D341Med (cell line): ENCODE results near the gene ASNSD1.
A peak's percentile ranks its signal among the peaks of the same experiment; 100 is the strongest.
"Not testable (repeated sequence)": the region's sequence is repeated elsewhere in the genome, so short reads cannot be mapped to it uniquely, and the experiment has no call there.

Source experiments
- DNase-seq: peaks from one replicate; pipeline ENCODE4 v3.0.0; 2012; ENCODE audit warnings: low spot score

The ASNSD1 gene

DNA sequence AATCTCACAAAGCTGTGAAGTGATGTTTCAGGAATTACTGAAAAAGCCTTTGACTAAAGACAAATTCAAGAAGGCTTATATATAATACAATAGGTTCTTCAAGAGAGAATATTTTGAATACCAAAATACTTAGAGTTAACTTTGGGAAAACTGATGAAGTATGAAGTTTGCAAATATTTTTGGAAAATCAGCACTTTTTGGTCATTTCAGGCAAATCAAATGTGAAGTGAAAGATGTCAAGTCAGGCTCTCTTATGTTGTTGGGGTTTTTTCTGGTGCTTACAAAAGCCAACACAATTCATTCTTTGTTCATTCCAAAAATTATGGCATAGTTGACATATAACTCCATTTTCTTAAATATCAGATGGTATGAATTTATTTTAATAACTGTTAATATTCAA lies 14.7 kb upstream of the ASNSD1 start:
- no peak for DNase-seq

DNA sequence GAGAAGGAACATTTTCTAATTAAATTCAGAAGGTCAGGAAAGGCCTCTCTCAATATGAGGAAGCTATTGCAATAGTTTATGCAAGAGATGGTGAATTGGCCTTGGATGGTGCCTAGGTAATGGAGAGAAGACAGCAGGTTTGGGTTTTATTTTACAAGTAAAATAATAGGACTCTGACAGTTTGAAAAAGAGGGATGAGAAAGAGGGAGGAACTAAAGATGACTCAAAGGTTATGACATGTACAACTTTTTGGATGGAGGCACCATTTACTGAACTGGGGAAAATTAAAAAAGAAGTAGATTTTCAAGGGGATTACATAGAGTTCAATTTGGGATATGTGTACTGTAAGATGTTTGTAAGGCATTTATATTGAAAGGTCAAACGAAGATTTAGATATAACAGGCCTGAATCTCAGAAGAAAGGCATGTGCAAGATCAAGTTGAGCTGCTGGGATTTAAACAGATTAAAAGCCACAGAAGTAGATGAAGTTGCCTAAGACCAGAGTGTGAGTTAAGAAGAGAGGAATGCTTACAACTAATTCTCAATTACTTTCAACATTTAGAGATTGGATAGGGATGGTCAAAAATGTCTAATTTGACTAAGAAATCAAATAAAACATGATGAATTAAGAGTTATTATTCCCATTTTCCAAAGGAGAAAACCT lies 12.3 kb upstream of the ASNSD1 start:
- DNase-seq = no peak

- DNase-seq = no peak
Measured at GRCh38 chr2:189651284-189651683, 10.0 kb upstream of the ASNSD1 start.

DNA sequence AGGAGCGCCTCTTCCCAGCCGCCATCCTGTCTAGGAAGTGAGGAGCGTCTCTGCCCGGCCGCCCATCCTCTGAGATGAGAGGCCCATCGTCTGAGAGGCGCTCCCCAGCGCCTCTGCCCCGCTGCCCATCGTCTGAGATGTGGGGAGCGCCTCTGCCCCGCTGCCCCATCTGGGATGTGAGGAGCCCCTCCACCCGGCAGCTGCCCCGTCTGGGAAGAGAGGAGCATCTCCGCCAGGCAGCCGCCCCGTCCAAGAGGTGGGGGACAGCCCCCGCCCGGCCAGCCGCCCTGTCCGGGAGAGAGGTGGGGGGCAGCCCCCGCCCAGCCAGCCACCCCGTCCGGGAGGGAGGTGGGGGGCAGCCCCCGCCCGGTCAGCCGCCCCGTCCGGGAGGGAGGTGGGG lies 7.8 kb upstream of the ASNSD1 start:
- DNase-seq = not testable (repeated sequence)

DNA sequence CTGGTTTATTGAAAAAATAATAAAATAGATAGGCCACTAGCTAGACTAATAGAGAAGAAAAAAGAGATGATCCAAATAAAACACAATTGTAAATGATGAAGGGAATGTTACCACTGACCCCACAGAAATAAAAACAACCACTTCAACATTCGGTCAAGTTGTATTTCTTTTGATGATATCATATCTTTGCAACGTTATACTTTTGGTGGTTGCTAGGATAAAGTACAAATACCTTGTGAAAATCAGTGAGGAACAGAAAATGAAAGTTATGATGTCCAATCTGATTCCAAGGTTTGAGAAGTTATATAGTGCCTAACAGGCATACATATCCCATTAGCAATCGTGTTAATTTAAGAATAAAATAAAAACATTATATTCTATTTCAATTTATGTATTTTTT lies 6.6 kb upstream of the ASNSD1 start:
- DNase-seq = no peak

GRCh38 chr2:189657867-189658266 lies 3.4 kb upstream of the ASNSD1 start:
- DNase-seq = no peak

DNA sequence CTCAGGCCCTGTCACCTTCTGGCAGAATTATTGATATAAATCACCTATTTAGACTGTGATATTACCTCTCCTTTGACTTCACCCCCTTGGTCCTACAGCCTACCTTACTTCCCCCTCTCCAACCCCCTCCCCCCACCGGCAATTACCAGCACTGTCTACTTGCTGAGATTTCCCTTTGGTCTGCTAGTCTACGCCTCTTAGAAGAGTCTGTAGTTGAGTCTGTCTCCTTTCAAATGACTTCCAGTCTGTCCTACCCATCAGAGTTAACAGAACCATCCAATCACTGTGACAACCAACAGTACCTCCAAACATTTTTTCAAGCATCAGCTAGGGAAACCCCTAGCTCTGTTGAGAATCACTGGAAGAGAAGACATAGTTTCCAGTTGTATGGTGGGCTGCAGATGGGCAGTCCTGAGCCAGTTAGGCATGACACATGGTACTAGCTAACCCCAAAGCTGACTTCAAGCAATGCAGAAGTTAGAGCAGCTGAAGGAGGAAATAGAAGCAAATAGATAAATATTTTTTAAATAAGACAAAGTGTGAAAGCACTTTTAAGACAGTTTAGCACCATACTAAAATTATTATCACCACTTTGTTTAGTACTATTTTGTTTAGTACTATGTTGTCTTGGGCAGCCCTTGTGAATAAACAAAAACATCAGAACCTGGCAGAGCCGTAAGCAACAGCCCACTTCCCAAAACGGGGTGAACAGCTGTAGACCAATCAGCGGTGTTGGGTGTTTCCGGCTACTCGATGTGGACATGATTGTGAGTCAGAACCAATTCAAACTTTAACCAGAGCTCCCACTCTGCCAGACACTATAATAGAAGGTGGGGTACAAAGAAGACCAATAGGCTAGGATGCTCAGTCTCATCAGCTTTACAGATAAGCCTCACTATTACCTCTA lies 2.7 kb upstream of the ASNSD1 start:
- no peak for DNase-seq

DNA sequence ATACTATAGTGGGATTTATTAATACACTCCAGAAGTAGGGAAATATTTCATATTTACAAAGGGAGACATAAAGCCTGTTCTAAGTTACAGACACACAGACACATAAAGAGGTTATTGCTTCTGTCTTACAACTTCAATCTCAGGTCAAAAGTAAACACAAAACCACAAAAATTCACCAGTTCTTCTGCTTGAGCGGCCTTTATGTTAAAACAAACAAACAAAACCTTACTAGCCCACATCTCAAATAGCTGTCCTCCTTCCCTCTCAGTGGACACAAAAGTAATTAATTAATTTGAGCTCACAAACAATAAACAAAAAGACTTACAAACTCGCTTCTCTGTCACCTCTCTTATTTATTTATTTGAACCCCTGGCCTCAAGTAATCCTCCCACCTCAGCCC lies 1.5 kb upstream of the ASNSD1 start:
- DNase-seq = no peak

GRCh38 chr2:189660803-189661147 lies 484 bp upstream of the ASNSD1 start:
- DNase-seq = no peak

GRCh38 chr2:189661957-189662321 lies 680 bp downstream of the ASNSD1 start:
- DNase-seq = no peak

GRCh38 chr2:189662669-189663226 lies 1.5 kb downstream of the ASNSD1 start:
- DNase-seq = no peak

- not testable (repeated sequence) for DNase-seq
Measured at GRCh38 chr2:189663319-189663718, 2.1 kb downstream of the ASNSD1 start.

DNA sequence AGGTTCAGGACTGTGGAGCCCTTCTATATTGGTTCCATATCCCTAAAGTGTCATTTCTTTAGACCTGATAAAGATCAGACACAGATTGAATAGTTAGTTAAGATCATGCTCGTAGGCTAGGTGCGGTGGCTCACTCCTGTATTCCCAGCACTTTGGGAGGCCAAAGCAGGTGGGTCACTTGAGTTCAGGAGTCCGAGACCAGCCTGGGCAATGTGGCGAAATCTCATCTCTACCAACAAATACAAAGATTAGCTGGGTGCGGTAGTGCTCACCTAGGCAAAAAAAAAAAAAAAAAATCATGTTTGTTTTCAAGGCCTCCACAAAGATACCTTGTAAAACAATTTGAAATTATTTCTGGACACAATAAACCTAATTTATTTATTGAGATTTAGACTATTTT lies 8.7 kb downstream of the ASNSD1 start:
- no peak for DNase-seq

DNA sequence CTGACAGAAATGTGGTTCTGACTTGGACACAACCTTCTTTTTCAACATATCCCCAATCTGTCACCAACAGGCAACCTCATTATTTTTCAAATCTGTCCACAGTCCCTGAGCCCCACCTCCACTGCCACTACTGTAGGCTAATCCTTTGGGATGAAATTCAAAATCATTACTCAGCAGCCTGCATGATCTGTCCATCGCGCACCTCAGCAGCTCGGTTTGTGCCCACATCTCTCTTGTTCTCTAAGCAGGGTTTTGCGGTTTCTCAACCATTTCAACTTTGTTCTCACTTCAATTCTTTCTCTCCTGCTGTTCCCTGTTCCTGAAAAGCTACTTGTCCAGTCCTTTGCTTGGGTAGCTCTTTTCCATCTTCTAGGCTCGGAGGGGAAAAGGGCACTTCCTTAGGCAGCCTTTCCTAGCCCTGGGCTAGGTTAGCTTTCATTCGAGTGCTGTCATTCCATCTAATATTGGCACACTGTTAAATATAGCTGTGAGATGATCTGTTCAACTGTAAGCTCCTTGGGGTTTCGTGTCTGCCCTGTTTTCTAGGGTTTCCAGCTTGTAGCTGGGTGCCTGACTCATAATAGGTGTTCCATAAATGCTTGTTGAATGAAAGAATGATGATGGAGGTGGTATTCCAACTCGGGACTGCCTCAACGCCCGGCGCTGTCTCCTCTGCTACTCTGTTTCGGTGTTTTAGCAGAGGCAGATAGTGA lies 12.6 kb downstream of the ASNSD1 start:
- DNase-seq = peak; percentile 37

DNA sequence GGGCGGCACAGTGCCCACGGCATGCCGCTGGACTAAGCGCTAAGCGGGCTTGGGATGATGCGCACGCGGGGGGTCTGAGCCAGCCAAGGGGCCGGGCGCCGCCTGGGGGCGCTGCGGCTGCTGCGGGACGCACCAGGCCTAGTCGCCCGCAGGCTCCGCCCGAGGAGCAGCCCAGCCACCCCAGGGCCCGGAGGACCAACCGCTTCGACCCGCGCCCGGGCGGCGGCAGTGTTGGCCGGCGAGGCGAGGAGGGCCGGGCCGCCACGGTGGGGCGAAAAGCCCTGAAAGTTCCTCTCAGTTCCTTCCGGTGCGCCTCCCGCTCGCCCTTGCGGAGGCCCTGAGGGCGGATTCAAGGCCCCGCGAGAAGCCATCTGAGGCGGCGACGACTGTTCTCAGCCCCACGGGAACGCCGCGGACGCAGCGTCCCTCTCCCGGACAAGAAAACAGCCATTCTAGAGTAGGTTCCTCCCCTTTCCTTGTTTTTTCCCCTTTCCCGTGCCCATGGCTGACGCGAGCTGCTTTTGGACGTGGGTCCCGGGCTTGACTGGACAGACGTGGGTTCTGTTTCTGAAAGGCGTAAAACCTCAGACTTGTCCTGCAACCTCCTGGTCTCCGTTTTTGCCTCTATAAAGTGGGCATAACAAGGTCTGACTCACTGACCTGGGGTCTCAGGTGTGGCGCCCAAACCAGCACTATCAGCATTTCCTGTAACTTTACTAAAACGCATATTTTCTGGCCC lies 13.3 kb downstream of the ASNSD1 start, which contains the start of gene ANKAR:
ANKAR (plus strand) TSS at position 297 of the 739 bp plus-strand sequence. CDS start 1,821 bp downstream, outside the sequence.
- peak; percentile 90 for DNase-seq

GRCh38 chr2:189676471-189676870 lies 15.2 kb downstream of the ASNSD1 start:
- DNase-seq = no peak

- no peak for DNase-seq
Measured at GRCh38 chr2:189679226-189679625, 18.0 kb downstream of the ASNSD1 start.

GRCh38 chr2:189681203-189681602 lies 19.9 kb downstream of the ASNSD1 start:
- no peak for DNase-seq

- DNase-seq = no peak
Measured at GRCh38 chr2:189681903-189682302, 20.6 kb downstream of the ASNSD1 start.

DNA sequence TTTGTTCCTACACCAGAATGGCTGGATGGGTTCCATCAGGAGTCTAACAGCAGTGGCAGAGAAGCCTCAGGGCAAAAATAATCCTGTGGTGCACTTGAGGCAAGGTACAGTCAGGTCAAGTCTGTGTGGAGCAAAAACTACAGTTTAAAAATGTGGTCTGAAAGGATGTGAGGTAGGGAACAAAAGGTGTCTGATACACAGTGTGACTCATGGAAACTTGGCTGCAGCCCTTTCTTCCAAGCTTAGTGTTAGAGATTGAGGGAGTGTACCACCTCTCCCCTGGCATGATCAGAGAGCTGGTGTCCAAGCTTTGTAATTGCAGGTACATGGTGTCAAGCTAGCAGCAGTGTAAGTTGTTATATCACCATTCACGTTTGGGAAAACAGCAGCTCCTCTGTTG lies 22.1 kb downstream of the ASNSD1 start:
- no peak for DNase-seq

GRCh38 chr2:189684811-189685210 lies 23.6 kb downstream of the ASNSD1 start:
- no peak for DNase-seq
